HAP-1 (cell line): ENCODE results near the gene ZPR1.
A peak's percentile ranks its signal among the peaks of the same experiment; 100 is the strongest.
"Not testable (repeated sequence)": the region's sequence is repeated elsewhere in the genome, so short reads cannot be mapped to it uniquely, and the experiment has no call there.

Experiments
- DNase-seq, 2 experiments: peaks; one replicate each; pipeline ENCODE4 v3.0.0-alpha.2; 2016 to 2020; ENCODE audit warnings: low spot score in 2 of 2
- H3K27me3 ChIP-seq: fragments of 250-450 bp; sonication (Bioruptor Pico); 2 replicates; pipeline ENCODE4 v1.5.1; 2020; ENCODE audit warnings: low read depth, mild to moderate bottlenecking, moderate library complexity
- H3K36me3 ChIP-seq: fragments of 250-450 bp; sonication (Bioruptor Pico); replicated peaks from 2 replicates; pipeline ENCODE4 v1.5.1; 2020; ENCODE audit warnings: mild to moderate bottlenecking
- H3K4me1 ChIP-seq: fragments of 250-450 bp; sonication (Bioruptor Pico); 2 replicates; pipeline ENCODE4 v1.5.1; 2020; ENCODE audit warnings: mild to moderate bottlenecking
- H3K4me3 ChIP-seq: fragments of 250-450 bp; sonication (Bioruptor Pico); 2 replicates; pipeline ENCODE4 v1.5.1; 2020; ENCODE audit warnings: mild to moderate bottlenecking, moderate library complexity
- H3K9me3 ChIP-seq: fragments of 250-450 bp; sonication (Bioruptor Pico); 2 replicates; pipeline ENCODE4 v1.5.1; 2020; ENCODE audit warnings: mild to moderate bottlenecking, moderate library complexity
- in situ Hi-C: fragments of 300-500 bp; cut with MboI; formaldehyde crosslinking; loops from 3 replicates; pipeline ENCODE4 v1.14.3; 2020; ENCODE audit warnings: low sequenced_read_pairs, inconsistent platforms, mixed read lengths

Gene ZPR1

GRCh38 chr11:116812109-116812508 is 24.3 kb upstream of the ZPR1 start:
- Histone ChIP-seq H3K9me3 (no peaks in the 10 kb centered on the region), H3K4me3 (no peak overlapping the region), H3K36me3 (no peaks in the 10 kb centered on the region), H3K27me3 (no peaks in the 10 kb centered on the region), H3K4me1 (no peaks in the 10 kb centered on the region)
- in situ Hi-C loops = no loop called here
- no peak for DNase-seq

- Histone ChIP-seq H3K4me1 (no peaks in the 10 kb centered on the region), H3K4me3 (no peak overlapping the region), H3K36me3 (no peaks in the 10 kb centered on the region), H3K27me3 (no peaks in the 10 kb centered on the region), H3K9me3 (no peaks in the 10 kb centered on the region)
- DNase-seq = no peak
- in situ Hi-C loops = no loop called here
Measured at GRCh38 chr11:116811194-116811593, 23.4 kb upstream of the ZPR1 start.

- no peak for DNase-seq
- in situ Hi-C loops = no loop called here
- H3K9me3 ChIP-seq = no peaks in the 10 kb centered on the region
- H3K4me3 ChIP-seq = no peak overlapping the region
- no peaks in the 10 kb centered on the region for H3K4me1 ChIP-seq
- no peaks in the 10 kb centered on the region for H3K36me3 ChIP-seq
- H3K27me3 ChIP-seq = no peaks in the 10 kb centered on the region
Measured at GRCh38 chr11:116808262-116809175, 20.7 kb upstream of the ZPR1 start.

- H3K4me3 ChIP-seq = no peak overlapping the region
Measured at GRCh38 chr11:116807601-116808261, 19.9 kb upstream of the ZPR1 start.

GRCh38 chr11:116804001-116804400 is 16.2 kb upstream of the ZPR1 start:
- Histone ChIP-seq H3K27me3 (peaks cover 2% of the 10 kb centered on the region; the same call in 1 of the 2 replicates), H3K4me3 (no peak overlapping the region), H3K4me1 (no peaks in the 10 kb centered on the region), H3K9me3 (no peaks in the 10 kb centered on the region), H3K36me3 (no peaks in the 10 kb centered on the region)
- DNase-seq = no peak
- in situ Hi-C loops = no loop called here

More at GRCh38 chr11:116807601-116808261, 19.9 kb upstream of the ZPR1 start:
- H3K9me3 ChIP-seq = no peaks in the 10 kb centered on the region
- no peak for DNase-seq
- no peaks in the 10 kb centered on the region for H3K36me3 ChIP-seq
- H3K4me1 ChIP-seq = no peaks in the 10 kb centered on the region
- peaks cover 2% of the 10 kb centered on the region; the same call in 1 of the 2 replicates for H3K27me3 ChIP-seq
- in situ Hi-C loops = no loop called here

DNA sequence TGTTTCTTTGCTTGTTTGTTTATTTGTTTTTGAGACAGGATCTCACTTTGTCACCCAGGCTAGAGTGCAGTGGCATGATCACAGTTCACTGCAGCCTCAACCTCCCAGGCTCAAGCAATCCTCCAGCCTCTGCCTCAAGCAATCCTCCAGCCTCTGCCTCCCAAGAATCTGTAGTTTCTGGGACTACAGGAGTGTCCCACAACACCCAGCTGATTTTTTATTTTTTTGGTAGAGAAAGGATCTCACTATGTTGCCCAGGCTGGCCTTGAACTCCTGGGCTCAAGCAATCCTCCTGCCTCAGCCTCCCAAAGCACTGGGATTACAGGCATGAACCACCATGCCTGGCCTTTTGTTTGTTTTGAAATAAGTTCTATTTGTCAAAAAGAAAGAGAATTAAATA is 13.8 kb upstream of the ZPR1 start:
- DNase-seq, H3K4me1 ChIP-seq, H3K4me3 ChIP-seq, in situ Hi-C loops, H3K9me3 ChIP-seq, H3K36me3 ChIP-seq, H3K27me3 ChIP-seq: not testable (repeated sequence)

DNA sequence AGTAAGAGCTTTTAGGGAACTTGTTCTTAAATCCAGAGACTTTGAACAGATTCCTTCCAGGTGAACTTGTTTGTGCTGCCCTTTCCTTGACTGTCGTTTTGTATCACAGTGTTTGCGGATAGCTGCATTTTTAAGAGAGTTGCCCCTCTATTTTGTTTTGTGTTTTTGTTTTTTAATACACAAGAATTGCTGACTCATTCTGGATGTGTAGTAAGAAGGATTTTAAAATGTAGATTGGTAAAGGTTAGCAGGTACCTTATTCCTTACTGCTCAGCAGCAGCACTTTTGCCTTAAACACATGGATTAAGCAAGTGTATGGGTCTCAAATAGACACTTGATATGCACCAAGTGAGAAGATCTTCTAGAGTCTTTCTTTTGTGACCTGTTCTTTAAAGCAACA is 12.8 kb upstream of the ZPR1 start:
- H3K4me1 ChIP-seq = no peaks in the 10 kb centered on the region
- DNase-seq = no peak
- H3K36me3 ChIP-seq = no peaks in the 10 kb centered on the region
- no peak overlapping the region for H3K4me3 ChIP-seq
- in situ Hi-C loops = no loop called here
- peaks cover 2% of the 10 kb centered on the region; the same call in 1 of the 2 replicates for H3K27me3 ChIP-seq
- H3K9me3 ChIP-seq = no peaks in the 10 kb centered on the region

DNA sequence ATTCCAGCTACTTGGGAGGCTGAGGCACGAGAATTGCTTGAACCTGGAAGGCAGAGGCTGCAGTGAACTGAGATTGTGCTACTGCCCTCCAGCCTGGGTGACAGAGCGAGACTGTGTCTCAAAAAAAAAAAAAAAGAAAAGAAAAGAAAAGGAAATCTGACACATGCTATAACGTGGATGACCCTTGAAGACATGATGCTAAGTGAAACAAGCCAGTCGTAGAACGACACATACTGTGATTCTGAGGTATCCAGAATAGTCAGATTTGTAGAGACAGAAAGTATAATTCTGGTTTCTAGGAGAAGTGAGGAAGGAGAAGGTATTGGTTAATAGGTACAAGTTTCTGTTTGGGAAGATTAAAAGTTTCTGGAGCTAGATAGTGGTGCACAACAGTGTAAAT is 10.5 kb upstream of the ZPR1 start:
- H3K4me1 ChIP-seq = peaks cover 4% of the 10 kb centered on the region; the same call in 1 of the 2 replicates
- in situ Hi-C loops = no loop called here
- DNase-seq = no peak
- H3K27me3 ChIP-seq = peaks cover 2% of the 10 kb centered on the region; the same call in 1 of the 2 replicates
- H3K9me3 ChIP-seq = no peaks in the 10 kb centered on the region
- H3K36me3 ChIP-seq = no peaks in the 10 kb centered on the region
- no peak overlapping the region for H3K4me3 ChIP-seq

GRCh38 chr11:116797816-116798215 is 10.0 kb upstream of the ZPR1 start:
- Histone ChIP-seq H3K27me3 (peaks cover under 1% of the 10 kb centered on the region; the same call in 1 of the 2 replicates), H3K4me3 (no peak overlapping the region), H3K4me1 (peaks cover 4% of the 10 kb centered on the region; the same call in 1 of the 2 replicates), H3K36me3 (no peaks in the 10 kb centered on the region), H3K9me3 (no peaks in the 10 kb centered on the region)
- in situ Hi-C loops = no loop called here
- DNase-seq = no peak

DNA sequence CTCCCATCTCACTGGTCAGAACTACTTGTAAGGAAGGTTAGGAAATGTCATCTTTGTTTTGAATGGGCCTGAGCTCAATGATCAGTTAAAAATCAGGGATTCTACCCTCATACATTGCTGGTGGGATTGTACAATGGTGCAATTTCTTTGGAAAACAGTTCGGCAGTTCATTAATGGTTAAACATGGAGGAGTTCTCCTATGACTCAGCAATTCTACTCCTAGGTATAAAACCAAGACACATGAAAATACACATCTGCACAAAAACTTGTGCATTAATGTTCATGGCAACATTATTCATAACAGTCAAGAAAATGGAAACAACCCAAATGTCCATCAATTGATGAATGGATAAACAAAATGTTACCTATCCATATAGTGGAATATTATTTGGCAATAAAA is 8.7 kb upstream of the ZPR1 start:
- in situ Hi-C loops = no loop called here
- Histone ChIP-seq H3K9me3 (no peaks in the 10 kb centered on the region), H3K4me1 (peaks cover 4% of the 10 kb centered on the region; the same call in 1 of the 2 replicates), H3K27me3 (no peaks in the 10 kb centered on the region), H3K4me3 (no peak overlapping the region), H3K36me3 (no peaks in the 10 kb centered on the region)
- DNase-seq = no peak

DNA sequence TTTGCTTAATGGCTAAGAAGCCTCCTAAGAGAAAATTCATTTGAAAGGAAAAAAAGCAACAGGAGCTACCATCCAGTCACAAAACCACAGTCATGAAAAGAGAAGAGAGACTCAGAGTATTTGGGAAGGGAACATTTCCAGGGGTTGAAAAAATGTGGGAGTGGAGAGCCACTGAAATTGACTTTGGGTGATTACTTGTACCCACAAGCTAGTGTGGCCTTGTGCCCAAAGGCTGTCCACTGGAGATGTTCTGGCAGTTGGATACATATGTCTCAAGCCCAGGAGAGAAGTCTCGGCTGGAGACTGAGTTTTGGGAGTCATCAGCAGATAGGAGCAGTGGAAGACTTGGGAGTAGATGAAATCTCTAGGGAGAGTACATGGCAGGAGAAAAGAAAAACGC is 7.0 kb upstream of the ZPR1 start:
- no peaks in the 10 kb centered on the region for H3K9me3 ChIP-seq
- H3K4me1 ChIP-seq = peaks cover 4% of the 10 kb centered on the region; the same call in 1 of the 2 replicates
- no peak overlapping the region for H3K4me3 ChIP-seq
- in situ Hi-C loops = loop anchor here (5.0 kb wide), 1 partner anchor 307 kb away; no protein-coding TSS in a partner anchor
- no peak for DNase-seq
- no peaks in the 10 kb centered on the region for H3K36me3 ChIP-seq
- no peaks in the 10 kb centered on the region for H3K27me3 ChIP-seq

DNA sequence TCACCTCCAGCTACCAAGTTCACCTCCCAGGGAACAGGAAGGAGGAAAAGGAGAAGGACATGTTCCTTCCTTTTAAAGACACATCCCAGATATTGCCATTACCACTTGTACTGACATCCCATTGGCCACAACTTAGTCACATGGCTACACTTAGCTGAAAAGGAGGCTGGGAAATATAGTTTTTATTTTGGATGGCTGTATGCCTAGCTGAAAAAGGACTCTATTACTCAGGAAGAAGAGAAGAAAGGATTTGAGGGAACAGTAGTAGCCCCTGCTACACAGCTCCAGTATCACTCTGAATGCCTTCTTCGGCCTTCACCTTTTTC is 5.9 kb upstream of the ZPR1 start:
- in situ Hi-C loops = loop anchor here (5.0 kb wide), 1 partner anchor 309 kb away; no protein-coding TSS in a partner anchor
- no peaks in the 10 kb centered on the region for H3K36me3 ChIP-seq
- no peaks in the 10 kb centered on the region for H3K9me3 ChIP-seq
- DNase-seq = peak in 1 of 2 experiments; percentile 35
- no peaks in the 10 kb centered on the region for H3K27me3 ChIP-seq
- H3K4me3 ChIP-seq = no peak overlapping the region
- H3K4me1 ChIP-seq = peaks cover 4% of the 10 kb centered on the region; the same call in 1 of the 2 replicates

DNA sequence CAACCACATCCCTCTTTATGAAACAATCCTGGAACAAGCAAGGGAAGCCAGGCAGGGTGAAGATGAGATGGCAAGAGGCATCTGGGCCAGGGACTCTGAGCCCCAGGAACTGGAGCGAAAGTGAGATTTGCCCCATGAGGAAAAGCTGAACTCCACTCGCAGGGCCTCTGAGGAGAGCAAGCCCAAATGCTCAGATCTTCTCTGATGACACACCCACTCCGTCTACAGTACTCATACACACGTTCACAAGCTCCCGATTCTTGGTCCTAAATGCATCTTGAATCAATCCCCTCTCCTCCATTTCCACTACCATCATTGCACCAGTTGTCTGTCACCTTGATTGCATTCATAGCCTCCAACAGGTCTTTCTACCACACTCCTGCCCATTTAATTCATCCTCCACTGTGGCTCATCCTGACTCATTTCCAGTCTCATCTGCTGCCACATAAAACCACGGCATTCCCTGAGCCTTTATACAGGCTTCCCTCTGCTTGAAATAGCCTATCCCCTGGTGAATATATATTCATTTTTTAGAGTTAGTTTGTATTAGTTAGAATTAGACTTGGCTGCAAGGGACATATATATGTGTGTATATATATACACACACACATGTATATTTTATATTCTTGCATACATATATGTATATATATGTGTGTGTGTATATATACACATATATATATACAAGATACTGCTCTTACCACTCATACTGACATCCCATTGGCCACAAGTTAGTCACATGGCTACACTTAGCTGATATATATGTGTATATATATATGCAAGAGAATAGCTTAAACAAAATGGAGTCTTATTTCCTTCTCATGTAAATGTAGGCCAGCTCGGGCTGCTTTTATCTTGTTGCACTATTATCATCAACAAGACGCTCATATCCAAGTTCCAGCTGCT is 5.3 kb upstream of the ZPR1 start:
- Histone ChIP-seq H3K4me1 (peaks cover 8% of the 10 kb centered on the region), H3K9me3 (no peaks in the 10 kb centered on the region; the same call in 1 of the 2 replicates), H3K27me3 (no peaks in the 10 kb centered on the region), H3K36me3 (no peaks in the 10 kb centered on the region), H3K4me3 (no peak overlapping the region)
- DNase-seq = no peak
- in situ Hi-C loops = loop anchor here (5.0 kb wide), 1 partner anchor 309 kb away; no protein-coding TSS in a partner anchor
